Iris pigment epithelial cell (primary cell): ENCODE data around the gene SGSM1.
A peak's percentile ranks its signal among the peaks of the same experiment; 100 is the strongest.

Source experiments
- DNase-seq: peaks from one replicate; pipeline ENCODE4 v3.0.0-alpha.2; 2011; ENCODE audit warnings: low read depth

The SGSM1 gene

GRCh38 chr22:24805790-24806662, at the start of gene SGSM1:
Gene SGSM1 (plus strand): TSS chr22:24806211. CDS start chr22:24806326, 115 bp downstream.
- peak; percentile 61 for DNase-seq

- peak; percentile 47 for DNase-seq
Measured at GRCh38 chr22:24758164-24758799, 47.7 kb upstream of the SGSM1 start.

- DNase-seq, result no peak
Measured at GRCh38 chr22:24759765-24760164, 46.2 kb upstream of the SGSM1 start.

GRCh38 chr22:24760708-24761306, 45.2 kb upstream of the SGSM1 start:
- DNase-seq, result no peak

- peak; percentile 33 for DNase-seq
Measured at GRCh38 chr22:24761888-24762675, 43.9 kb upstream of the SGSM1 start.

- no peak for DNase-seq
Measured at GRCh38 chr22:24763872-24764485, 42.0 kb upstream of the SGSM1 start.

GRCh38 chr22:24765166-24765565, 40.8 kb upstream of the SGSM1 start:
- DNase-seq, result no peak

- DNase-seq, result peak; percentile 61
Measured at GRCh38 chr22:24768537-24769374, 37.3 kb upstream of the SGSM1 start.

- DNase-seq, result peak; percentile 27
Measured at GRCh38 chr22:24772493-24773220, 33.4 kb upstream of the SGSM1 start.

- peak; percentile 53 for DNase-seq
Measured at GRCh38 chr22:24775769-24776492, 30.1 kb upstream of the SGSM1 start.

- DNase-seq, result no peak
Measured at GRCh38 chr22:24776525-24776924, 29.5 kb upstream of the SGSM1 start.

- no peak for DNase-seq
Measured at GRCh38 chr22:24789516-24789915, 16.5 kb upstream of the SGSM1 start.

GRCh38 chr22:24791362-24791761, 14.6 kb upstream of the SGSM1 start:
- DNase-seq, result no peak

GRCh38 chr22:24796056-24796455, 10.0 kb upstream of the SGSM1 start:
- no peak for DNase-seq

GRCh38 chr22:24796860-24797259, 9.2 kb upstream of the SGSM1 start:
- no peak for DNase-seq

- DNase-seq, result no peak
Measured at GRCh38 chr22:24801901-24802465, 4.0 kb upstream of the SGSM1 start.

- DNase-seq, result peak; percentile 26
Measured at GRCh38 chr22:24803064-24803542, 2.9 kb upstream of the SGSM1 start.

GRCh38 chr22:24806663-24807001, 621 bp downstream of the SGSM1 start:
- no peak for DNase-seq
